Effector memory CD8-positive, alpha-beta T cell (primary cell): ENCODE measurements around the gene ZNF148.

Source experiments
- ATAC-seq: fragments of 150-1000 bp; cut with Tn5 transposase; replicated peaks from 2 replicates; pipeline ENCODE4 v1.10.0; 2021; ENCODE audit warnings: mild to moderate bottlenecking, moderate library complexity
- DNase-seq, 3 experiments: peaks; one replicate each; pipeline ENCODE4 v3.0.0; 2021
- H3K27ac Mint-ChIP-seq, 2 donors: one replicate each; pipeline ENCODE4 v1.8.0; 2022; ENCODE audit warnings: mild to moderate bottlenecking in 2 of 2, mixed read lengths in 2 of 2, moderate library complexity in 2 of 2
- H3K27me3 Mint-ChIP-seq, 2 donors: one replicate each; pipeline ENCODE4 v1.8.0; 2022; ENCODE audit warnings: mixed read lengths in 2 of 2
- H3K36me3 Mint-ChIP-seq: one replicate; pipeline ENCODE4 v1.8.0; 2022; ENCODE audit warnings: mild to moderate bottlenecking, moderate library complexity, mixed read lengths; ENCODE audit not compliant: insufficient read depth
- H3K4me1 Mint-ChIP-seq, 2 donors: one replicate each; pipeline ENCODE4 v1.8.0; 2022; ENCODE audit warnings: low read depth in 2 of 2, mixed read lengths in 2 of 2
- H3K4me3 Mint-ChIP-seq, 2 donors: one replicate each; pipeline ENCODE4 v1.8.0; 2022; ENCODE audit warnings: mild to moderate bottlenecking in 2 of 2, mixed read lengths in 2 of 2, moderate library complexity in 2 of 2
- H3K9me3 Mint-ChIP-seq, 2 donors: one replicate each; pipeline ENCODE4 v1.8.0; 2022; ENCODE audit warnings: mixed read lengths in 2 of 2

Gene ZNF148

DNA sequence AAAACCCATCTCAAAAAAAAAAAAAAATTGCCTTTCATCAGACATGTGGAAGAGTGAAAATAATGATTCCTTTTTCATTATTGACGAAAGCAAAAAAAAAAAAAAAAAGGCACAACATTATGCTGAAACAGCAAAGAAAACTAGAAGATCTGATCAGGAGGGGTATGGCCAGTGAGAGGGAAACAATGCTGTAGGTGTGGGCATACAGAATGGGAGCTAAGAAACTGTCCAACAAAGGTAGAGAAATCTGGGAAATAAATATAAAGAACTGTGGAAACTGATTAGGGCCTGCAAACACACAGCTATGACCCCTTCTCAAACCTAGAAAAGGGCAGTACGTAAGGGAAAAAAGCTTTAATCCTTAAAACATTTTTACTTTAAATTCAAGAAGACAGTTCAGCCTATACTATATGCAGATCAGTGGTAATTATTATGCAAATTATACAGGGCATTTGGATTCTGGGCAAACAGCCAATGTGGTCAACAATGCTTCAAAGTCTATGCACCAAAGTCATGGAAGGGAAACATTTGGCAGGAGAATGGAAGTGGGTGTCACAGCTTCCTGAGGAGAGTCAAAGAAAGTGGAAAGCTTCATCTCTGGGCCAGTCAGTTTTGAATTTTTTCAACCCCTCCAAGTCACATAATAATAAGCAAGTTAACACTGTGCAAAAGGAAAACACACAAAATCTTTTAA is 94.3 kb downstream of the ZNF148 start:
- ATAC-seq (no peak), DNase-seq (no peak)
- no peak overlapping the region for H3K4me3 Mint-ChIP-seq
- H3K9me3 Mint-ChIP-seq = no peaks in the 10 kb centered on the region
- H3K4me1 Mint-ChIP-seq = peaks cover 0 to 32% of the 10 kb centered on the region in 2 donors
- H3K36me3 Mint-ChIP-seq = peaks cover 38% of the 10 kb centered on the region
- peak overlapping the region; percentile 59 to 79 for H3K27ac Mint-ChIP-seq
- H3K27me3 Mint-ChIP-seq = no peaks in the 10 kb centered on the region

DNA sequence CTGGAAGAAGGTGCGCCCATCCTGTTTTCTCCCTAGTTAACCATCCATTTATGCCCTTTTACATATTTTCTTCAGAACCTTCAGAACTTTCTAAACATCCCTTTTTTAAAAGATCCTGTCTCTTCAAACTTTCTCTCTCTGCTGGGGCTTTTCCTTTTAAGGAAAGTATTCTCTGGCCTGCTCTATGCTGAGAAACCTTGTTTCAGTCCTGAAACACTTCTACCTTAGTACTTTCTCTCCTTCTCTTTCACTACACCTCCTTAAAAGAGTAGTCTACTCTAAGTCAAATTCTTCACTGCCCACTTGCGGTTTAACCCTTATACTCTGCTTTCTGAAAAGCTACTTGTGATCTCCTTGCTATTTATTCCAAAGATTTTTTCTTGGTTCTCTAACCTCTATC is 97.0 kb downstream of the ZNF148 start:
- H3K4me1 Mint-ChIP-seq = peaks cover 0 to 22% of the 10 kb centered on the region in 2 donors
- H3K9me3 Mint-ChIP-seq = no peaks in the 10 kb centered on the region
- H3K4me3 Mint-ChIP-seq = no peak overlapping the region
- ATAC-seq (no peak), DNase-seq (no peak)
- peak overlapping the region in 1 of 2 donors; percentile 66 for H3K27ac Mint-ChIP-seq
- peaks cover 40% of the 10 kb centered on the region for H3K36me3 Mint-ChIP-seq
- H3K27me3 Mint-ChIP-seq = no peaks in the 10 kb centered on the region

DNA sequence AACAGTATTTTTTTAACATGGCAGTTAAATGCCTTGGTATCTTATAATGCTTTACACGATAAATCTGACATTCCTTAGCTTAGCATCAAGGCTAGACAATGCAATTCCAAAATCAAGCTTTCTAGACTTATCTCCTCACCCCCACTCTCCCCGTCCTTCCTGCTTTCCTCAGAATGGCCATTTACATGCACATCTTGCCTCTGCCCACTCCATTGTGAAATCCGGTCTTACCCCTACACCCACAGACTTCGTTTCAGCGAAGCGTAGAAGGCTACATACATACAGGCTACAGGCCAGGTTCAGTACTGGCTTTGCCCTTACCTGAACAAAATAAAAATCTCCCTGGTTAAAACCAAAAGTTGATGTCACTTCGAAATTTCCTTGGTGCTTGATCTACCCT is 104.0 kb downstream of the ZNF148 start:
- no peaks in the 10 kb centered on the region for H3K9me3 Mint-ChIP-seq
- ATAC-seq (no peak), DNase-seq (no peak)
- H3K4me3 Mint-ChIP-seq = no peak overlapping the region
- H3K36me3 Mint-ChIP-seq = peaks cover 18% of the 10 kb centered on the region
- H3K27ac Mint-ChIP-seq = peak overlapping the region in 1 of 2 donors; percentile 21
- peaks cover 14 to 31% of the 10 kb centered on the region in 2 donors for H3K4me1 Mint-ChIP-seq
- H3K27me3 Mint-ChIP-seq = no peaks in the 10 kb centered on the region

DNA sequence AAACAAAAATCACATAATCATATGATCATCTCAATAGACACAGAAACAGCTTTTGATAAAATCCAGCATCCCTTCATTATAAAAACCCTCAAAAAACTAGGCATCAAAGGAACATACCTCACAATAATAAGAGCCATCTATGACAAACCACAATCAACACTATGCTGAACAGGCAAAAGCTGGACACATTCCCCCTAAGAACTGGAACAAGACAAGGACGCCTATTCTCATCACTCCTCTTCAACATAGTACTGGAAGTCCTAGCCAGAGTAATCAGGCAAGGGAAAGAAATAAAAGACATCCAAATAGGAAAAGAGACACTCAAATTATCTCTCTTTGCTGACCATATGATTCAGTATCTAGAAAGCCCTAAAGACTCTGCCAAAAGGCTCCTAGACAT is 107.7 kb downstream of the ZNF148 start:
- DNase-seq = no peak
- no peaks in the 10 kb centered on the region for H3K27me3 Mint-ChIP-seq
- H3K4me3 Mint-ChIP-seq = no peak overlapping the region
- H3K9me3 Mint-ChIP-seq = no peaks in the 10 kb centered on the region
- peaks cover 11% of the 10 kb centered on the region for H3K36me3 Mint-ChIP-seq
- H3K4me1 Mint-ChIP-seq = peaks cover 14 to 41% of the 10 kb centered on the region in 2 donors
- peak overlapping the region; percentile 8 to 63 for H3K27ac Mint-ChIP-seq
- ATAC-seq = no peak

DNA sequence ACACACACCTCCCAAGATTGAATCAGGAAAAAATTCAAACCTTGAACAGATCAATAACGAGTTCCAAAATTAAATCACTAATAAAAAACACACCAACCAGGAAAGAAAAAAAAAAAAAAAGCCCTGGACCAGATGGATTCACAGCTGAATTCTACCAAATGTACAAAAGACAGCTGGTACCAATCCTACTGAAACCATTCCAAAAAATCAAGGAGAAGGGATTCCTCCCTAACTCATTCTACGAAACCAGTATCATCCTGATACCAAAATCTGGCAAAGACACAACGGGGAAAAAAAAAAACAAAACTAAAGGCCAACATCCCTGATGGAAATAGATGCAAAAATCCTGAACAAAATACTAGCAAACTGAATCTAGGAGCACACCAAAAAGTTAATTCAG is 108.2 kb downstream of the ZNF148 start:
- H3K27me3 Mint-ChIP-seq = no peaks in the 10 kb centered on the region
- H3K36me3 Mint-ChIP-seq = peaks cover 11% of the 10 kb centered on the region
- H3K27ac Mint-ChIP-seq = no peak overlapping the region
- H3K4me3 Mint-ChIP-seq = no peak overlapping the region
- no peak for ATAC-seq
- H3K4me1 Mint-ChIP-seq = peaks cover 14 to 41% of the 10 kb centered on the region in 2 donors
- no peak for DNase-seq
- H3K9me3 Mint-ChIP-seq = no peaks in the 10 kb centered on the region

DNA sequence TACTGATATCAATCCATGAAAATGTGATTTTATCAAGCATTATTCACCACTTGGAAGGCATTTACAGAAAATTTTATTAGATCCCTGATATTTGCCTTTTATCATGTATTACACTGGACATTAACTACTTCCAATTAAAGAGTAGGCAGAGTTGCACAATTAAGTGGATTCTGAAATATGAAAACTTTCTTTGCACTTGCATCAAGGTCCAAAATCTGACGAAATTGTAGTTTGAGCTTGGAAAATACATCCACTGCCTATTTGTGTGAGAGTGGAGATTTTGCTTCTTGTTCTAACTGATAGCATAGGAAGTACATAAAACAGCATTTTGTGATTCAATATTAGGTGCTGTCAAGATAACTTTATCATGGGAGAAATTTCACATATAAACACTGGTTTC is 113.0 kb downstream of the ZNF148 start:
- Mint-ChIP-seq H3K36me3 (peaks cover 19% of the 10 kb centered on the region), H3K27ac (no peak overlapping the region), H3K4me3 (no peak overlapping the region), H3K27me3 (no peaks in the 10 kb centered on the region), H3K9me3 (no peaks in the 10 kb centered on the region), H3K4me1 (peaks cover 9 to 22% of the 10 kb centered on the region in 2 donors)
- ATAC-seq (no peak), DNase-seq (no peak)

DNA sequence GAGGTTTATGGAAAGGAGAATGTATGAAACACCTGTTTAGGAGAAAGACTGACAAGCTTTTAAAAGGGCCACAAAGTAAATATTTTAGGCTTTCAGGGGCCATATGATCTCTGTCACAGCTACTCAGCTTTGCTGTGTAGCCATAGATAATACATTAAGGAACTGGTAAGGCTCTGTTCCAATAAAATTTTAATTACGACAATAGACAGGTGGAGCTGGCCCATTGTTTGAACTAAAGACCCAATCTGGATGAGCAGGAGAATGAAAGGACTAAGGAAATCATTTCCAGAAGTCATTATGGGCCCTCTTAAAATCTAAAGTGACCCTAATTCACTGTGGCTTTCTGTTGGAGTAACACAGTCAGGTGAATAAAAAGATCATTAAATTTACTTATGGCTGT is 114.1 kb downstream of the ZNF148 start:
- Mint-ChIP-seq H3K27me3 (no peaks in the 10 kb centered on the region), H3K36me3 (peaks cover 22% of the 10 kb centered on the region), H3K27ac (peak overlapping the region in 1 of 2 donors; percentile 26), H3K9me3 (no peaks in the 10 kb centered on the region), H3K4me1 (peaks cover 2 to 18% of the 10 kb centered on the region in 2 donors), H3K4me3 (no peak overlapping the region)
- DNase-seq (no peak), ATAC-seq (no peak)

DNA sequence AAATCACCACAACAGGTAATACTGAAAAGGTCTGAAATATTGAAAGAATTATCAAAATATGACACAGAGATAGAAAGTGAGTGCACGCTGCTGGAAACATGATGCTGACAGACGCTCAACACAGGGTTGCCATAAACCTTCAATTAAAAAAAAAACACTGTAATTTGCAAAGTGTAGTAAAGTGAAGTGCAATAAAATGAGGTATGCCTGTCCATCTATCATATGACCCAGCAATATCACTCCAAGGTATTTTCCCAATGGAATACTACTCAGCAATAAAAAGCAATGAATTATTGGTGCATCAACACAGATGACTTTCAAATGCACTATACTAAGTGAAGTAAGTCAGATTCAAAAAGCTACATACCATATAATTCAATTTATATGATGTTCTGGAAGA is 115.0 kb downstream of the ZNF148 start:
- Mint-ChIP-seq H3K27me3 (no peaks in the 10 kb centered on the region), H3K4me1 (peaks cover 2 to 14% of the 10 kb centered on the region in 2 donors), H3K27ac (peak overlapping the region in 1 of 2 donors; percentile 20), H3K4me3 (no peak overlapping the region), H3K9me3 (no peaks in the 10 kb centered on the region), H3K36me3 (peaks cover 23% of the 10 kb centered on the region)
- DNase-seq = no peak
- no peak for ATAC-seq

DNA sequence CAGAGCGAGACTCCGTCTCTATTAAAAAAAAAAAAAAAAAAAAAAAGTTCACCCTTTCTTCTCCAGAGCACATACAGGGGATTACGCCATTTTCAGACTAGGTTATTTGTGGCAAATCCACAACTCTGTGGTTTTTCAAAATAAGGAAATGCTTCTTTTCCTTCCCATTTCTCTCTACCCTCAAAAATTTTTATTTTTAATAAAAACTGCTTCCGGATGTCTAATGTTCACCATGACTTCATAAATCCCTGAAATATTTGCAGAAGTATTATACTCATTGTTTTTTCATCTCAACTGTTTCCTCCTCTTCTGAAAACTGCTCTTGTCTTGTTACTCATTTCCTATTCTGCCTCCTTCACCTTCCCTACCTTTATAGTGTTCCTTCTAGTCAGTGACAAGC is 117.6 kb downstream of the ZNF148 start:
- no peaks in the 10 kb centered on the region for H3K27me3 Mint-ChIP-seq
- no peak overlapping the region for H3K4me3 Mint-ChIP-seq
- peaks cover 22% of the 10 kb centered on the region for H3K36me3 Mint-ChIP-seq
- no peak for ATAC-seq
- no peak for DNase-seq
- peaks cover 2 to 12% of the 10 kb centered on the region in 2 donors for H3K4me1 Mint-ChIP-seq
- no peak overlapping the region for H3K27ac Mint-ChIP-seq
- H3K9me3 Mint-ChIP-seq = no peaks in the 10 kb centered on the region

DNA sequence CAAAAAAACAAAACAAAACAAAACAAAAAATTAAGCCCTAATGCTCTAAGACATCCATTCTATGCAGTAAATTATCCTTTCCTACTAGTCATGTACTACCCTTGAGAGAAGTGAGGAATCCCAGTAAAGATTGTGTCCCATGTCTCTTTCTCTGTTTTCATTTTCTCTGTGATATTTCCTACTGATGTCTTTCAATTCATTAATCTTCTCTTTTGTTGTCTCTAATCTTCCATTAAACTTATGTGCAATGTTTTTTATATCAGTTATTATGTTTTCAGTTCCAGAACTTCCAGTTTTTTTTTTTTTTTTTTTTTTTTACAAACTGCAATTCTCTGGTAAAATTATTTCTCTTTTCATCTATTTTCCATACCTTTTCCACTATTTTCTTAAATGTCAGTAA is 118.5 kb downstream of the ZNF148 start:
- no peak for DNase-seq
- H3K9me3 Mint-ChIP-seq = no peaks in the 10 kb centered on the region
- ATAC-seq = no peak
- H3K36me3 Mint-ChIP-seq = peaks cover 27% of the 10 kb centered on the region
- no peaks in the 10 kb centered on the region for H3K27me3 Mint-ChIP-seq
- H3K27ac Mint-ChIP-seq = no peak overlapping the region
- no peak overlapping the region for H3K4me3 Mint-ChIP-seq
- peaks cover 2 to 12% of the 10 kb centered on the region in 2 donors for H3K4me1 Mint-ChIP-seq

DNA sequence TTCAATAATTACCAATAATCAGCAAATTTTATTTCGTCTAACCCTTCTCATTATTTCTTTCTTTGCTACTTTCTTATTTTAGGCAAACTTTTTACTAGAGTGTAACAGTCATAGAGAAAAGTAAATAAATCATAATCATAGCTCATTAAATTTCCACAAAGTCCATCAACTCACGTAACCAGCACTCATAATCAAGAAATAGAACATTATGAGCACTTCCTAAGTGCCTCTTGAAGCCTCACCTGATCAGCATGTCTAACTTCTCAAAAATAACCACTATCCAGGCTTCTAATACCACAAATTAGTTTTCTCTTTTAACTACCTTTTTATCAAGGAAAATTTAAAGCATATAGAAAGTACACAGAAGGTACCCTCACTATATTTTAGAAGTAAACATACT is 124.2 kb downstream of the ZNF148 start:
- no peak for ATAC-seq
- H3K36me3 Mint-ChIP-seq = peaks cover 10% of the 10 kb centered on the region
- no peak overlapping the region for H3K4me3 Mint-ChIP-seq
- peaks cover 0 to 11% of the 10 kb centered on the region in 2 donors for H3K4me1 Mint-ChIP-seq
- H3K9me3 Mint-ChIP-seq = no peaks in the 10 kb centered on the region
- no peak for DNase-seq
- H3K27me3 Mint-ChIP-seq = no peaks in the 10 kb centered on the region
- H3K27ac Mint-ChIP-seq = peak overlapping the region in 1 of 2 donors; percentile 9

DNA sequence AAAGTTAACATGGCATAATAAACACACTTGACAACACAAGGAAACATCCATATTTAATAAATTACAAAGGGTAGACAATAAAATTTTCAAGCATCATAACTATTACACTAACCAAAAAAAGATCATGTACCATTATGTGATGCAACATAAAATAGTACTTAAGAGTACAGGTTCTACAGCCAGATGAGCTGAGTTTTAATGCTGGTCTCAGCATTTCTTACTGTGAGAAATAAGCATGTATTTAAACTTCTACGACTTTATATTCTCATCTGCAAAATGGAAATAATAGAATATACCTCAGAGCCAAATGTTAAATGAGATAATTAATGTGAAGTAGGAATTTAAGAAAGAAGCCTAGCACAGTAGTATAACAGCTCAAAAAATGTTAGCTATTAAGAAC is 128.9 kb downstream of the ZNF148 start:
- DNase-seq = no peak
- Mint-ChIP-seq H3K4me1 (peaks cover 0 to 13% of the 10 kb centered on the region in 2 donors), H3K27me3 (no peaks in the 10 kb centered on the region), H3K9me3 (no peaks in the 10 kb centered on the region), H3K36me3 (peaks cover 11% of the 10 kb centered on the region), H3K4me3 (no peak overlapping the region), H3K27ac (no peak overlapping the region)
- no peak for ATAC-seq

DNA sequence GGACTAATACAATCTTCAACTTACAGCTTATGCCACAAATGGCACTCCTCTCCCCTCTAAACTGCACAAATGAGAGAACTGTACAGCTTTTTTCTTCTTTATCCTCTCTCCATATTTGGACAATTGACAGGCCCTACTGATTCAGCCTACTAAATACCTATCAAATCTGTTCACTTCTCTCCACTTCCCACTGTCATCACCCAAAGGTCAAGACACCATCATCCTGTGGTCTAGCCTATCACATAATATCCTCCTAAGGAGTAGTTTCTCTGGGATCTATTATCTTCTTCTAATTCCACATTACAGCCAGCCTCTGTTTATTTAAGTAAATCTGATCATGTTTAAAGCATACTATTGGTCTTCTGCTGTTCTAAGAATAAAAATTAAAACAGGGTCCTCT is 129.6 kb downstream of the ZNF148 start:
- H3K36me3 Mint-ChIP-seq = peaks cover 11% of the 10 kb centered on the region
- no peak for ATAC-seq
- H3K9me3 Mint-ChIP-seq = no peaks in the 10 kb centered on the region
- DNase-seq = no peak
- no peak overlapping the region for H3K27ac Mint-ChIP-seq
- H3K4me1 Mint-ChIP-seq = peaks cover 3 to 20% of the 10 kb centered on the region in 2 donors
- no peak overlapping the region for H3K4me3 Mint-ChIP-seq
- H3K27me3 Mint-ChIP-seq = no peaks in the 10 kb centered on the region

DNA sequence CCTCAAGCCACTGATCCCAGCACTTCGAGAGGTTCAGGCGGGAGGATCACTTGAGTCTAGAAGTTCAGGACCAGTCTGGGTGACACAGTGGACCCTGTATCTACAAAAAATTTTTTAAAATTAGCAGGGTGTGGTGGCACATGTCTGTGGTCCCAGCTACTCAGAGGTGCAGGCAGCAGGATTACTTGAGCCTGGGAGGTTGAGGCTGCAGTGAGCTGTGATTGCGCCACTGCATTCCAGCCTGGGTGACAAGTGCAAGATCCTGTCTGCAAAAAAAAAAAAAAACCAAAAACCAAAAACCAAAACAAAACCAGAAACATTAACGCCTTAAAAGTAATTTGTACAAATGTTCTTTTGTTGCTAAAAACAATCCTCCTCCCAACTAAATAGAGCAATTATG is 134.6 kb downstream of the ZNF148 start:
- ATAC-seq (peak; percentile 32), DNase-seq (no peak)
- Mint-ChIP-seq H3K27me3 (no peaks in the 10 kb centered on the region), H3K9me3 (no peaks in the 10 kb centered on the region), H3K36me3 (peaks cover 17% of the 10 kb centered on the region), H3K4me3 (no peak overlapping the region), H3K27ac (peak overlapping the region in 1 of 2 donors; percentile 49), H3K4me1 (peaks cover 3 to 17% of the 10 kb centered on the region in 2 donors)
